HCT116 (cell line): ENCODE measurements around the gene HORMAD2.

Experiments used
- CEBPB ChIP-seq: IDR thresholded peaks from 2 replicates; pipeline ENCODE4 v1.6.1; 2012; ENCODE audit warnings: low read depth
- EZH2 ChIP-seq: fragments of 200-600 bp; sonication (generic); IDR thresholded peaks from 2 replicates; pipeline ENCODE4 v1.6.1; 2017; ENCODE audit warnings: antibody characterized with exemption, mixed run types
- POLR2A ChIP-seq: IDR thresholded peaks from 2 replicates; pipeline ENCODE4 v1.7.0; 2011; ENCODE audit warnings: borderline replicate concordance; ENCODE audit not compliant: insufficient read depth, insufficient read length; ENCODE audit errors: extremely low read depth
- RAD21 ChIP-seq: IDR thresholded peaks from 2 replicates; pipeline ENCODE4 v1.6.1; 2012; ENCODE audit warnings: low read depth, mild to moderate bottlenecking
- SIN3A ChIP-seq: IDR thresholded peaks from 2 replicates; pipeline ENCODE4 v1.6.1; 2012; ENCODE audit warnings: low read depth
- SRF ChIP-seq: IDR thresholded peaks from 2 replicates; pipeline ENCODE4 v1.6.1; 2012; ENCODE audit warnings: low read depth
- TCF7L2 ChIP-seq: IDR thresholded peaks from 2 replicates; pipeline ENCODE4 v1.7.0; 2011; ENCODE audit warnings: borderline replicate concordance, inconsistent platforms; ENCODE audit not compliant: insufficient read depth, insufficient read length; ENCODE audit errors: extremely low read depth
- TF ChIP-seq, protein P1 (sequence below), 3 experiments: fragments of 200-600 bp in 1 of 3; sonication (generic) in 1 of 3; IDR thresholded peaks in 2 of 3; conservative IDR thresholded peaks in 1 of 3; 2 replicates each; pipeline ENCODE4 v1.5.1; 2012 to 2017; ENCODE audit warnings: low read depth in 2 of 3, low read length in 2 of 3, antibody characterized with exemption in 1 of 3, borderline replicate concordance in 1 of 3, control low read depth in 1 of 3, mild to moderate bottlenecking in 1 of 3, mixed read lengths in 1 of 3, mixed run types in 1 of 3, moderate library complexity in 1 of 3; ENCODE audit not compliant: insufficient read depth in 1 of 3
- TF ChIP-seq, protein P2 (sequence below): IDR thresholded peaks from 2 replicates; pipeline ENCODE4 v1.6.1; 2012; ENCODE audit warnings: low read depth

DNA sequence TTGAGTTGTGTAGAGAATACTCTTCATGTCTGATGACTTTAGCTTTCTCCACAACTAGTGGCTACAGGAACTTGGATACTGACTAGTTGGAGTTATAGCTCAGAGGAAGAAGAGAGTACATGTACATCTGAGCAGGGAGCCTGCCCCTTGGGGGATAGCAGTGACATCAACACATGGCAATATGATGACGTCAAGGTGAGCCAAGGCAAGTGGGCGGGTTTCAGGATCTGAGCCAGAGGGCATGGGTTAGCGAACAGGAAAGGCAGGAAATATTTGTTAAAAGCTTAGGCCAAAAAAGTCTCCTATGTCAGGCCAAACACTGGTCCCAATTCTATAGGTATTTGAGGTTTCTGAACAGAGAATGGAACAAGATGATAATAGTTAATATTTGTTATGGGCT is 42.0 kb upstream of the HORMAD2 start:
- TF ChIP-seq EZH2 = no peak
- TF ChIP-seq POLR2A = no peak
- TF ChIP-seq, protein P1, sequence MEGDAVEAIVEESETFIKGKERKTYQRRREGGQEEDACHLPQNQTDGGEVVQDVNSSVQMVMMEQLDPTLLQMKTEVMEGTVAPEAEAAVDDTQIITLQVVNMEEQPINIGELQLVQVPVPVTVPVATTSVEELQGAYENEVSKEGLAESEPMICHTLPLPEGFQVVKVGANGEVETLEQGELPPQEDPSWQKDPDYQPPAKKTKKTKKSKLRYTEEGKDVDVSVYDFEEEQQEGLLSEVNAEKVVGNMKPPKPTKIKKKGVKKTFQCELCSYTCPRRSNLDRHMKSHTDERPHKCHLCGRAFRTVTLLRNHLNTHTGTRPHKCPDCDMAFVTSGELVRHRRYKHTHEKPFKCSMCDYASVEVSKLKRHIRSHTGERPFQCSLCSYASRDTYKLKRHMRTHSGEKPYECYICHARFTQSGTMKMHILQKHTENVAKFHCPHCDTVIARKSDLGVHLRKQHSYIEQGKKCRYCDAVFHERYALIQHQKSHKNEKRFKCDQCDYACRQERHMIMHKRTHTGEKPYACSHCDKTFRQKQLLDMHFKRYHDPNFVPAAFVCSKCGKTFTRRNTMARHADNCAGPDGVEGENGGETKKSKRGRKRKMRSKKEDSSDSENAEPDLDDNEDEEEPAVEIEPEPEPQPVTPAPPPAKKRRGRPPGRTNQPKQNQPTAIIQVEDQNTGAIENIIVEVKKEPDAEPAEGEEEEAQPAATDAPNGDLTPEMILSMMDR (IDR thresholded peaks at IDR 0.05 in 2 of 3, conservative IDR thresholded peaks at IDR 0.05 in 1 of 3; ENCODE audit: borderline replicate concordance in 1 of 3, insufficient read depth in 1 of 3, low read depth in 2 of 3, low read length in 2 of 3) = no peak
- TF ChIP-seq CEBPB = no peak
- TF ChIP-seq, protein P2, sequence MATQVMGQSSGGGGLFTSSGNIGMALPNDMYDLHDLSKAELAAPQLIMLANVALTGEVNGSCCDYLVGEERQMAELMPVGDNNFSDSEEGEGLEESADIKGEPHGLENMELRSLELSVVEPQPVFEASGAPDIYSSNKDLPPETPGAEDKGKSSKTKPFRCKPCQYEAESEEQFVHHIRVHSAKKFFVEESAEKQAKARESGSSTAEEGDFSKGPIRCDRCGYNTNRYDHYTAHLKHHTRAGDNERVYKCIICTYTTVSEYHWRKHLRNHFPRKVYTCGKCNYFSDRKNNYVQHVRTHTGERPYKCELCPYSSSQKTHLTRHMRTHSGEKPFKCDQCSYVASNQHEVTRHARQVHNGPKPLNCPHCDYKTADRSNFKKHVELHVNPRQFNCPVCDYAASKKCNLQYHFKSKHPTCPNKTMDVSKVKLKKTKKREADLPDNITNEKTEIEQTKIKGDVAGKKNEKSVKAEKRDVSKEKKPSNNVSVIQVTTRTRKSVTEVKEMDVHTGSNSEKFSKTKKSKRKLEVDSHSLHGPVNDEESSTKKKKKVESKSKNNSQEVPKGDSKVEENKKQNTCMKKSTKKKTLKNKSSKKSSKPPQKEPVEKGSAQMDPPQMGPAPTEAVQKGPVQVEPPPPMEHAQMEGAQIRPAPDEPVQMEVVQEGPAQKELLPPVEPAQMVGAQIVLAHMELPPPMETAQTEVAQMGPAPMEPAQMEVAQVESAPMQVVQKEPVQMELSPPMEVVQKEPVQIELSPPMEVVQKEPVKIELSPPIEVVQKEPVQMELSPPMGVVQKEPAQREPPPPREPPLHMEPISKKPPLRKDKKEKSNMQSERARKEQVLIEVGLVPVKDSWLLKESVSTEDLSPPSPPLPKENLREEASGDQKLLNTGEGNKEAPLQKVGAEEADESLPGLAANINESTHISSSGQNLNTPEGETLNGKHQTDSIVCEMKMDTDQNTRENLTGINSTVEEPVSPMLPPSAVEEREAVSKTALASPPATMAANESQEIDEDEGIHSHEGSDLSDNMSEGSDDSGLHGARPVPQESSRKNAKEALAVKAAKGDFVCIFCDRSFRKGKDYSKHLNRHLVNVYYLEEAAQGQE = no peak
- no peak for TF ChIP-seq TCF7L2
- TF ChIP-seq SRF = no peak
- no peak for TF ChIP-seq RAD21
- TF ChIP-seq SIN3A = no peak
